ENCODE results near the gene TNPO3.
A peak's percentile ranks its signal among the peaks of the same experiment; 100 is the strongest.

TNPO3 gene

GRCh38 chr7:128916643-128916915 is 138.3 kb downstream of the TNPO3 start:
- Histone ChIP-seq H3K4me2 (ENCODE audit: low read length) (no peak overlapping the region), H3K27me3 (ENCODE audit: low read depth, low read length) (0 out of 2 replicates have a peak, but pooled peaks cover 6% of the 10 kb centered on the region), H3K9me3 (ENCODE audit: insufficient read depth, low read length) (no peaks in the 10 kb centered on the region), H4K20me1 (ENCODE audit: insufficient read depth, low read length) (no peaks in the 10 kb centered on the region), H3K79me2 (ENCODE audit: low read length) (no peaks in the 10 kb centered on the region), H3K4me1 (ENCODE audit: low read length) (peaks cover 45% of the 10 kb centered on the region), H3K9ac (ENCODE audit: low read length) (no peak overlapping the region), H3K36me3 (replicated peaks; ENCODE audit: low read depth, low read length) (no peaks in the 10 kb centered on the region), H3K27ac (ENCODE audit: low read length) (no peak overlapping the region), H3K4me3 (ENCODE audit: low read length) (no peak overlapping the region), H2AFZ (ENCODE audit: low read depth, low read length) (no peak overlapping the region)
- TF ChIP-seq, protein P1, sequence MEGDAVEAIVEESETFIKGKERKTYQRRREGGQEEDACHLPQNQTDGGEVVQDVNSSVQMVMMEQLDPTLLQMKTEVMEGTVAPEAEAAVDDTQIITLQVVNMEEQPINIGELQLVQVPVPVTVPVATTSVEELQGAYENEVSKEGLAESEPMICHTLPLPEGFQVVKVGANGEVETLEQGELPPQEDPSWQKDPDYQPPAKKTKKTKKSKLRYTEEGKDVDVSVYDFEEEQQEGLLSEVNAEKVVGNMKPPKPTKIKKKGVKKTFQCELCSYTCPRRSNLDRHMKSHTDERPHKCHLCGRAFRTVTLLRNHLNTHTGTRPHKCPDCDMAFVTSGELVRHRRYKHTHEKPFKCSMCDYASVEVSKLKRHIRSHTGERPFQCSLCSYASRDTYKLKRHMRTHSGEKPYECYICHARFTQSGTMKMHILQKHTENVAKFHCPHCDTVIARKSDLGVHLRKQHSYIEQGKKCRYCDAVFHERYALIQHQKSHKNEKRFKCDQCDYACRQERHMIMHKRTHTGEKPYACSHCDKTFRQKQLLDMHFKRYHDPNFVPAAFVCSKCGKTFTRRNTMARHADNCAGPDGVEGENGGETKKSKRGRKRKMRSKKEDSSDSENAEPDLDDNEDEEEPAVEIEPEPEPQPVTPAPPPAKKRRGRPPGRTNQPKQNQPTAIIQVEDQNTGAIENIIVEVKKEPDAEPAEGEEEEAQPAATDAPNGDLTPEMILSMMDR (IDR thresholded peaks at IDR 0.05; ENCODE audit: low read depth, low read length): no peak
- no peak for TF ChIP-seq EZH2phosphoT487 (IDR thresholded peaks at IDR 0.05; ENCODE audit: low read depth)

DNA sequence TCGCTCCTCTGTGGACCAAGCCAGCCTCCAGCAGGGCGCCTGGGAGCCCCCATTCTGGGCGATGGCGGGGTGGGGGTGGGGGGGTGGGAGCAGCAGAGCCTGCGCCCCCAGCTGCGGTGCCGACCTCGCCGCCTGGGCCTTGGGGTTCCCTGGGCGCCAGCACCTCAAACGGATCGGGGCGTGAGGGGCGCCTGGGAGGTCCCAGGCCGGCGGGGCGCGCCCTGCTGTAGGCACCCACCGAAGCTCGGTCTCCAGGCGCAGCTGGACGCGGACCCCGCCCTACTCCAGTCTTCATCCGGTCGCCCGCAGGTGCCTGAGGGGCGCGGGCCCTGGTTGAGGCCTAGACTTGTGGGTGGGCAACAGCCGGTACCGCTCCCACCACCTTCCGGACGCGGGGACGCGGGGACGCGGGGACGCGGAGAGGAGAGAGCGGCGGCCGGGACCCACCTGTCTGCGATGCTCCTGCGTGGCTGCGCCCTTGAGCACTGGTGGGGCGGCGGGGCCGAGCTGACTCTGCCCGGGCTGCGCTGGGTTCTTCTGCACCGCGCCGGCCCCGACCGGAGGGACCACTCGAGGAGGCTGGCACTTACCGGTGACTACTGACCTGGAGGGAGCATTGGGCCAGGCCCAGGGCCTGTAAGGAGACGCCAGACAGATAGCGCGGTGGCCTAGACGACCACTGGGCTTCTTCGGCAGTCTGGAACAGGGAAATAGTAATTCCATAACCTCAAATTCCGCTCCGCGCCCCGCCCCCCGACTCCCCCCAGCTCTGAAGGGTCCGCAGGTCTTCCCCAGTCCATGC is 138.9 kb downstream of the TNPO3 start:
- no peaks in the 10 kb centered on the region for H3K79me2 ChIP-seq (ENCODE audit: low read length)
- no peak overlapping the region for H3K4me3 ChIP-seq (ENCODE audit: low read length)
- H2AFZ ChIP-seq (ENCODE audit: low read depth, low read length): no peak overlapping the region
- H3K4me2 ChIP-seq (ENCODE audit: low read length): peak overlapping the region; percentile 69; the same call in 1 of the 2 replicates
- no peaks in the 10 kb centered on the region for H3K36me3 ChIP-seq (replicated peaks; ENCODE audit: low read depth, low read length)
- TF ChIP-seq, protein P1 (IDR thresholded peaks at IDR 0.05; ENCODE audit: low read depth, low read length): no peak
- no peak for TF ChIP-seq EZH2phosphoT487 (IDR thresholded peaks at IDR 0.05; ENCODE audit: low read depth)
- H3K27ac ChIP-seq (ENCODE audit: low read length): no peak overlapping the region; the same call in 1 of the 2 replicates
- H3K27me3 ChIP-seq (ENCODE audit: low read depth, low read length): 0 out of 2 replicates have a peak, but pooled peaks cover 6% of the 10 kb centered on the region
- H3K4me1 ChIP-seq (ENCODE audit: low read length): peaks cover 51% of the 10 kb centered on the region
- H4K20me1 ChIP-seq (ENCODE audit: insufficient read depth, low read length): no peaks in the 10 kb centered on the region
- H3K9me3 ChIP-seq (ENCODE audit: insufficient read depth, low read length): no peaks in the 10 kb centered on the region
- no peak overlapping the region; the same call in 1 of the 2 replicates for H3K9ac ChIP-seq (ENCODE audit: low read length)

GRCh38 chr7:128915271-128915819 is 139.6 kb downstream of the TNPO3 start:
- Histone ChIP-seq H3K9me3 (ENCODE audit: insufficient read depth, low read length) (no peaks in the 10 kb centered on the region), H3K4me2 (ENCODE audit: low read length) (peak overlapping the region; percentile 69), H3K4me3 (ENCODE audit: low read length) (peak overlapping the region; percentile 55), H4K20me1 (ENCODE audit: insufficient read depth, low read length) (no peaks in the 10 kb centered on the region), H3K9ac (ENCODE audit: low read length) (peak overlapping the region; percentile 59), H2AFZ (ENCODE audit: low read depth, low read length) (no peak overlapping the region), H3K36me3 (replicated peaks; ENCODE audit: low read depth, low read length) (no peaks in the 10 kb centered on the region), H3K79me2 (ENCODE audit: low read length) (no peaks in the 10 kb centered on the region), H3K27ac (ENCODE audit: low read length) (peak overlapping the region; percentile 84), H3K4me1 (ENCODE audit: low read length) (peaks cover 53% of the 10 kb centered on the region), H3K27me3 (ENCODE audit: low read depth, low read length) (0 out of 2 replicates have a peak, but pooled peaks cover 1% of the 10 kb centered on the region)
- TF ChIP-seq, protein P1 (IDR thresholded peaks at IDR 0.05; ENCODE audit: low read depth, low read length): no peak
- TF ChIP-seq EZH2phosphoT487 (IDR thresholded peaks at IDR 0.05; ENCODE audit: low read depth): no peak

DNA sequence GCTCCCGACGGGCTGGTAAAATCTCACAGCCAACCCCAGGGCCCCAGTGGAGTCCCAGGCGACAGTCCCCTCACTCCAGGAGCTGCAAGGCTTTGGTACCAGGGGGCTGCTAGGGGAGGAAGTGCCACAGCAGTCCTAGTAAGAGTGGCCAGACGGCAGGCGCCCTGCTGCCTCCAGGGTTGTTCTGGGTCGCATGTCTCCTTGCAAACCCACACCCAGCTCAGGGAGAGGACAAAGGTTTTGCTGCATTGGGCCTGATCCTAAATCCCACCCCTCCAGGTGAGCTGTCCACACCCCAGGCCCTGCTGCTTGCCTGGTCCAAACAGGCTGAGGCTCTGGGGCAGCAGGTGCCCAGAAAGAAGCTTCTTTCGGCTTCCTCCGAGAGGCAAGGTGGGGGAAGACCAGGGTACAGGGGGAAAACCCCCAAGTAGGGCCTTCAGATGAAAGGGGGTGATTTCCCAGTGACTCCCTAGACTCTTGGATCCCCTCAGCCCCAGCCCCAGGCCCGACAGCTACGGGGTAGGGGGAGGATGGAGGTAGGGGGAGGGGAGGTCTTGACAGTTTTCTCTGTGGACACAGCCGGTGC is 140.3 kb downstream of the TNPO3 start:
- peak overlapping the region; percentile 84 for H3K27ac ChIP-seq (ENCODE audit: low read length)
- no peaks in the 10 kb centered on the region for H3K36me3 ChIP-seq (replicated peaks; ENCODE audit: low read depth, low read length)
- H4K20me1 ChIP-seq (ENCODE audit: insufficient read depth, low read length): no peaks in the 10 kb centered on the region
- no peaks in the 10 kb centered on the region for H3K79me2 ChIP-seq (ENCODE audit: low read length)
- H3K4me2 ChIP-seq (ENCODE audit: low read length): peak overlapping the region; percentile 69
- no peaks in the 10 kb centered on the region for H3K27me3 ChIP-seq (ENCODE audit: low read depth, low read length)
- H2AFZ ChIP-seq (ENCODE audit: low read depth, low read length): no peak overlapping the region
- H3K4me3 ChIP-seq (ENCODE audit: low read length): peak overlapping the region; percentile 35
- peaks cover 49% of the 10 kb centered on the region for H3K4me1 ChIP-seq (ENCODE audit: low read length)
- H3K9me3 ChIP-seq (ENCODE audit: insufficient read depth, low read length): no peaks in the 10 kb centered on the region
- TF ChIP-seq, protein P1 (IDR thresholded peaks at IDR 0.05; ENCODE audit: low read depth, low read length): peak; percentile 30
- no peak for TF ChIP-seq EZH2phosphoT487 (IDR thresholded peaks at IDR 0.05; ENCODE audit: low read depth)
- peak overlapping the region; percentile 65 for H3K9ac ChIP-seq (ENCODE audit: low read length)

Measured in OCI-LY3 (cell line).